Ovary (tissue), 9 donors: Measurements from ENCODE around the gene ANKRD44. TPM values are rescaled to one million over a fixed set of nuclear protein-coding genes. Genes with fewer than 3 reads are reported as not detected.

Source experiments
- DNase-seq, 5 donors: peaks; one replicate each; pipeline ENCODE4 v3.0.0-alpha.2; 2019 to 2020
- H3K27ac ChIP-seq, 2 donors: fragments of 200-600 bp; one replicate each; pipeline versions ENCODE4 v1.5.1 to v1.8.0; 2019 to 2022
- H3K27me3 ChIP-seq: fragments of 200-600 bp; one replicate; pipeline ENCODE4 v1.8.0; 2022
- H3K36me3 ChIP-seq: fragments of 200-600 bp; sonication (generic); one replicate; pipeline ENCODE4 v1.5.1; 2019
- H3K4me1 ChIP-seq: one replicate; pipeline ENCODE4 v1.8.1; 2013; ENCODE audit warnings: mild to moderate bottlenecking, moderate library complexity; ENCODE audit not compliant: insufficient read depth
- H3K4me3 ChIP-seq: fragments of 200-600 bp; sonication (generic); one replicate; pipeline ENCODE4 v1.5.1; 2017
- H3K9me3 ChIP-seq, 2 donors: fragments of 200-600 bp in 1 of 2; sonication (generic) in 1 of 2; one replicate each; pipeline versions ENCODE4 v1.5.1 to v1.8.1; 2013 to 2019; ENCODE audit warnings: mild to moderate bottlenecking in 1 of 2, moderate library complexity in 1 of 2
- EP300 ChIP-seq: sonication (generic); formaldehyde crosslinking; IDR thresholded peaks from one replicate; pipeline ENCODE4 v1.6.1; 2017; ENCODE audit warnings: antibody characterized with exemption
- POLR2A ChIP-seq: fragments of 450-650 bp; IDR thresholded peaks from one replicate; pipeline ENCODE4 v1.6.1; 2017; ENCODE audit warnings: antibody characterized with exemption, mild to moderate bottlenecking, moderate library complexity
- WGBS, 3 donors: extraction: QIAGEN DNeasy Blood & Tissue Kit in 1 of 3; methylation state at CpG; one replicate each; pipeline versions ENCODE4 v1.1.5 to v1.1.7; 2013 to 2017; 5-methylcytosine and 5-hydroxymethylcytosine counted together
- intact Hi-C, 4 donors: fragments of 100-400 bp; cut with DNase I; formaldehyde crosslinking; loops; one replicate each; pipeline versions ENCODE4 v1.11.0 to v1.15.1; 2022 to 2023
- polyA plus RNA-seq, 2 donors: library from polyadenylated mRNA; stranded (reverse); fragments of 200-250 nt in 1 of 2; fragments of 350-450 nt in 1 of 2; fragmentation: Illumina TruSeq in 1 of 2; extraction: RNeasy Lipid Tissue Mini Kit (QIAGEN cat#74804) in 1 of 2; gene quantifications; one replicate each; pipeline ENCODE4 v1.2.3, GENCODE V29; 2013 to 2014
- total RNA-seq, 7 donors: library from RNA; depleted of rRNA in 2 of 7; stranded (reverse); fragments of >200 nt in 2 of 7; fragmentation: NEBNext Ultra II Directional in 3 of 7; extraction: Animal tissue kit (Norgen Biotek cat#: 25700) in 3 of 7; gene quantifications; one replicate each; pipeline versions ENCODE4 v1.1.0 to v1.2.4, GENCODE V29; 2016 to 2023
- TF ChIP-seq, protein P1 (sequence below), 3 donors: fragments of 450-650 bp in 2 of 3; fragments of 200-600 bp in 1 of 3; IDR thresholded peaks; one replicate each; pipeline versions ENCODE4 v1.5.1 to v1.8.0; 2016 to 2022; ENCODE audit warnings: antibody characterized with exemption in 3 of 3, mild to moderate bottlenecking in 1 of 3
- donor health status: DM: no; HTN: no; CAD: no; lungs with moderate emphysema.
- donor health status: DM: no; HTN: no; CAD: no.
- donor health status: Bipolar disorder and iron deficiency.
- donor health status: DM: yes; HTN: yes; CAD: no.
- donor health status: DM: no; HTN: no; CAD: no.
- donor health status: DM: yes; HTN: yes; CAD: no.

ANKRD44 gene
- total and polyA plus RNA-seq, 9 donors: 2.6 to 60.0 (median 11.1) TPM

GRCh38 chr2:197179744-197180498 is 130.7 kb downstream of the ANKRD44 start:
- Histone ChIP-seq H3K27ac (no peak overlapping the region), H3K4me1 (no peaks in the 10 kb centered on the region), H3K27me3 (no peaks in the 10 kb centered on the region), H3K36me3 (no peaks in the 10 kb centered on the region), H3K9me3 (no peaks in the 10 kb centered on the region), H3K4me3 (no peak overlapping the region)
- 30 to 37% (median 35%) methylated on average over 12 of the region's 12 CpGs for WGBS, 3 donors
- TF ChIP-seq, protein P1, sequence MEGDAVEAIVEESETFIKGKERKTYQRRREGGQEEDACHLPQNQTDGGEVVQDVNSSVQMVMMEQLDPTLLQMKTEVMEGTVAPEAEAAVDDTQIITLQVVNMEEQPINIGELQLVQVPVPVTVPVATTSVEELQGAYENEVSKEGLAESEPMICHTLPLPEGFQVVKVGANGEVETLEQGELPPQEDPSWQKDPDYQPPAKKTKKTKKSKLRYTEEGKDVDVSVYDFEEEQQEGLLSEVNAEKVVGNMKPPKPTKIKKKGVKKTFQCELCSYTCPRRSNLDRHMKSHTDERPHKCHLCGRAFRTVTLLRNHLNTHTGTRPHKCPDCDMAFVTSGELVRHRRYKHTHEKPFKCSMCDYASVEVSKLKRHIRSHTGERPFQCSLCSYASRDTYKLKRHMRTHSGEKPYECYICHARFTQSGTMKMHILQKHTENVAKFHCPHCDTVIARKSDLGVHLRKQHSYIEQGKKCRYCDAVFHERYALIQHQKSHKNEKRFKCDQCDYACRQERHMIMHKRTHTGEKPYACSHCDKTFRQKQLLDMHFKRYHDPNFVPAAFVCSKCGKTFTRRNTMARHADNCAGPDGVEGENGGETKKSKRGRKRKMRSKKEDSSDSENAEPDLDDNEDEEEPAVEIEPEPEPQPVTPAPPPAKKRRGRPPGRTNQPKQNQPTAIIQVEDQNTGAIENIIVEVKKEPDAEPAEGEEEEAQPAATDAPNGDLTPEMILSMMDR (IDR thresholded peaks at IDR 0.05): no peak
- TF ChIP-seq POLR2A (no peak), EP300 (no peak)
- DNase-seq: peak; percentile 19 to 51 (median 36)
- intact Hi-C loops: loop anchor here in 3 of 4 donors (10.0 kb wide), 3 partner anchors 135 to 205 kb away; partner anchors contain the start of gene ANKRD44 (in 2 of the 3)

GRCh38 chr2:197176522-197176921 is 134.1 kb downstream of the ANKRD44 start:
- H3K4me3 ChIP-seq: no peak overlapping the region
- no peaks in the 10 kb centered on the region for H3K4me1 ChIP-seq
- H3K27ac ChIP-seq: no peak overlapping the region
- TF ChIP-seq EP300 (no peak), POLR2A (no peak)
- TF ChIP-seq, protein P1 (IDR thresholded peaks at IDR 0.05): no peak
- no peaks in the 10 kb centered on the region for H3K36me3 ChIP-seq
- H3K9me3 ChIP-seq: no peaks in the 10 kb centered on the region
- WGBS, 3 donors: 0 to 3% (median 0%) methylated on average over 1 of the region's 1 CpG
- DNase-seq: no peak
- no peaks in the 10 kb centered on the region for H3K27me3 ChIP-seq
- intact Hi-C loops: no loop called here

- DNase-seq: no peak
- TF ChIP-seq, protein P1 (IDR thresholded peaks at IDR 0.05): no peak
- TF ChIP-seq EP300 (no peak), POLR2A (no peak)
- Histone ChIP-seq H3K4me1 (no peaks in the 10 kb centered on the region), H3K27ac (no peak overlapping the region), H3K27me3 (no peaks in the 10 kb centered on the region), H3K36me3 (no peaks in the 10 kb centered on the region), H3K4me3 (no peak overlapping the region), H3K9me3 (no peaks in the 10 kb centered on the region)
- intact Hi-C loops: no loop called here
- 68 to 77% (median 71%) methylated on average over 2 of the region's 2 CpGs for WGBS, 3 donors
These were observed 136.0 kb downstream of the ANKRD44 start for GRCh38 chr2:197174539-197175094.

DNA sequence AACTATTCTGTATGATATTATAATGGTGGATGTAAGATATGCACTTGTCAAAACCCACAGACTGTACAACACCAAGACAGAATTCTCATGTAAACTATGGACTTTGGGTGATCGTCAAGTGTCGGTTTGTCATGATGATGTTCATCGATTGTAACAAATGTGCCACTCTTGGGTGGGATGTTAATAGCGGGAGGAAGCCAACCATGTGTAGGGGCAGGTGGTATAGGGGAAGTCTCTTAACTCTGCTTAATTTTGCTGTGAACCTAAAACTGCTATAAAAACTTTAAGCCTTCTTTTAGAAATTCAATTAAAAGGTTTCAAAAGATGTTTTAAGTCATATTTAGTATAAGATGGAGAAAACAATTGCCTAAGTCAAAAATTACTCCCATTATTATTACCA is 139.0 kb downstream of the ANKRD44 start:
- WGBS, 3 donors: 92 to 96% (median 92%) methylated on average over 4 of the region's 4 CpGs
- intact Hi-C loops: no loop called here
- DNase-seq: no peak
- no peak overlapping the region for H3K4me3 ChIP-seq
- TF ChIP-seq POLR2A: no peak
- TF ChIP-seq, protein P1 (IDR thresholded peaks at IDR 0.05): no peak
- TF ChIP-seq EP300: no peak
- H3K9me3 ChIP-seq: no peaks in the 10 kb centered on the region
- H3K27ac ChIP-seq: no peak overlapping the region
- no peaks in the 10 kb centered on the region for H3K4me1 ChIP-seq
- no peaks in the 10 kb centered on the region for H3K36me3 ChIP-seq
- H3K27me3 ChIP-seq: no peaks in the 10 kb centered on the region
